Muscle of arm (tissue), 12 donors: Measurements from ENCODE around the gene CCDC154. TPM values are rescaled to one million over a fixed set of nuclear protein-coding genes. Genes with fewer than 3 reads are reported as not detected.

Experiments
- DNase-seq: peaks from one replicate; pipeline ENCODE4 v3.0.0-alpha.2; 2013
- polyA plus RNA-seq, 12 donors: library from polyadenylated mRNA; unstranded; fragments of 120-200 nt; gene quantifications; one replicate each; pipeline ENCODE4 v1.2.1, GENCODE V29; 2013; ENCODE audit not compliant: insufficient read length in 12 of 12

The CCDC154 gene
- polyA plus RNA-seq, 12 donors = 0.61 to 3.3 (median 1.8) TPM; not detected in 2

GRCh38 chr16:1425616-1426370, 18.6 kb downstream of the CCDC154 start:
- no peak for DNase-seq

DNA sequence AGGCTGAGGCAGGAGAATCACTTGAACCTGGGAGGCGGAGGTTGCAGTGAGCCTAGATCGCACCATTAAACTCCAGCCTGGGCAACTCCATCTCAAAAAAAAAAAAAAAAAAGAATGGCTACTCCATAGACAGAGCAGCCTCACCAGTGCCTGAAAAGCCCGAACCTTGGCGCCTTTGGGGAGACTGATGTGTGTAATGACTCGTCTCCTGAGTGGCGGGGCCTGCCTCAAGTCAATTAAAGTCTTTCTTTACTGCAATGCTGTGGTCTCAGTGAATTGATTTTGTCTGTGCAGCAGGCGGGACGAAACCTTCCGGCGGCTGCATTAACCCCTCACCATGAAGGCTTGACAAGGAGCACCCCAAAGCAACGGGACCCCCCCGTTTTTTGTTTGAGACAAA, 20.3 kb downstream of the CCDC154 start:
- DNase-seq = no peak

GRCh38 chr16:1422076-1422475, 22.3 kb downstream of the CCDC154 start:
- DNase-seq = no peak

GRCh38 chr16:1420111-1420539, 24.2 kb downstream of the CCDC154 start:
- no peak for DNase-seq

DNA sequence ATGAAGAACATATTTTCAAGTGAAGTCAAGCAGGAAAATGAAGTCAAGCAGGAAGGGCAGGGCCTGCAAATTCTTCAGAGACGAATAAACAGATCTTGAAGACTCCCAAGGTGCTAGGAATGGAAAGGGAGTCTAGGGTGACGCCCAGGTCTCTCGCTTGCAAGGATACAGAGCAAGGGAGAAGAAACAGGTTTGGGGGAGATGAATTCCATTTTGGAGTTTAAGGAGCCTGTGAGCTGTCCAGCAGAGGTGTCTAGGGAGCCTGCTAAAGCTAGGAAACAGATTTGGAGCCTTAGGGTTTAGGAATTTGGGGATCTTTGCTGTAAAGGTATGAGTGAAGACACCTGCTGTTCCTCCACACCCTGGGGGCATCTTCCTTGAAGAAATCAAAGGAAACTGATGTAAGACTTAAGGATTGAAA, 27.8 kb downstream of the CCDC154 start:
- DNase-seq = no peak

DNA sequence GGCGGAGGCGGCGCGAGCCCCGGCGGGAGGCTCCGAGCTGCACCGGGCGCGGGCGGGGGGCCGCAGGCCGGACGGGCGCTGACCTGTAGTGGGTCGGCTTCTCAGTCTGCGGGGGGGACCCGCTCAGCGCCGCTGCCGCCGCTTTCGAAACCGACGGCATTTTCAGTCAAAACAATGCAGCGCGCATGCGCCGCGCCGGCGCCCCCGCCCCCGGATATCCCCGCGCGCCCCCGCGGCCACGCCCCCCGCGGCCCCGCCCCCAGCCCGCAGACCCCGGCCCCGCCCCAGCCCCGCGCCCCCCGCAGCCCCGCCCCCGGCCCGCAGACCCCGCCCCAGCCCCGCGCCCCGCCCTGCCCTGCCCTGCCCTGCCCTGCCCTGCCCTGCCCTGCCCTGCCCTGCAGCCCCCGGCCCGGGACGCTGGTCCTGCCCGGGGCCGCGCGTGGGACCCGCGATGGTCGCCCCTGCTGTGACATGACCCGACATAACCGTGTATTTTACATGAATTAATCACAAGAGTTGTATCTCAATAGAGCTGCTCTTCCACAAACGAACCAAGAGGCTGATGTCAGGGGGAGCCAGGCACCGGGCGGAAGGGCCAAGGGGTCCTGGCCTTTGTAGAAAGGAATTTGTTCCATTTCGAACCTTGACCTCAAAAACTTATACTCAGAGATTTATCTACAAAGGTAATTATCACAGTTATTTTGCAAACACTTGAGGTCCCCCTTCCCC, 29.7 kb downstream of the CCDC154 start, which contains the start of gene UNKL:
TSS of gene UNKL (minus strand) at position 173 of the 729 bp plus-strand sequence. CDS start at position 160, 13 bp downstream.
- peak; percentile 68 for DNase-seq

DNA sequence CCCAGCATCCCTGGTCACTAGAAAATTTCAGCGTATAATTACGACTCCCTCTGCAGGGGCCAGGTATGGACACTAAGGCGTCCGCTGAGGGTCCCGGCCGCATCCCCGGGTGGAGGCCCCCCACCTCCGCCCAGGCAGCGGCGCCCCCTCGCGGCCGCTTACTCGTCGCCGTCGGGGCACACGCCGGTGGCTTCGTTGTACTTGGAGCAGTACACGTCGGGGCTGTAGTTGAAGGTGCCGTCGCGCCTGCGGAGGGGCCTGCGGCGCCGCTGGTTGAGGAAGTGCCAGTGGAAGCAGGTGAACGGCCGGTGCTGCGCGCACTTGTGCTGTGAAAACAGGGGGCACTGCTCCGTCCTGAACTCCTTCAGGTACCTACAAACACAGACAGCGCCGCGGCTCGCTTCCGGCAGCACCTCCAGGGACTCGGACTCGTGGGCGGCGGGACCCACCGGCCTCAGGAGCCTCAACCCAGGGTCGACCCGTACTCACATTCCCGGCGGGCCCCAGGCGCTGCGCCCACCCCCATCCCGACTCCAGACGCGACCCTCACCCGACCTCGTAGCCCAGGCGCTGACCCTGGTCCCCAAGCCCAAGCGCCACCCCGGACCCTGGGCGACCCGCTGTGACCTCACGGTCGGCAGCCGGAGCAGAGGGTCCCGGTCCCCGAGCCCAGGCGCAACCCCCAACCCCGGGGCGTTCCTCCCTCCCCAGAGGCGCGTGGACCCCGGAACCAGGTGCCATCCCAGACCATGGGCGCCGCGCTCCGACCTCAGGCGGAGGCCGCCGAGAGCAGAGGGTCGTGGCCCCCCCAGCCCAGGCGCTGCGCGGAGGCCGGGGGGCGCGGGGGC, 30.4 kb downstream of the CCDC154 start:
- peak; percentile 23 for DNase-seq

DNA sequence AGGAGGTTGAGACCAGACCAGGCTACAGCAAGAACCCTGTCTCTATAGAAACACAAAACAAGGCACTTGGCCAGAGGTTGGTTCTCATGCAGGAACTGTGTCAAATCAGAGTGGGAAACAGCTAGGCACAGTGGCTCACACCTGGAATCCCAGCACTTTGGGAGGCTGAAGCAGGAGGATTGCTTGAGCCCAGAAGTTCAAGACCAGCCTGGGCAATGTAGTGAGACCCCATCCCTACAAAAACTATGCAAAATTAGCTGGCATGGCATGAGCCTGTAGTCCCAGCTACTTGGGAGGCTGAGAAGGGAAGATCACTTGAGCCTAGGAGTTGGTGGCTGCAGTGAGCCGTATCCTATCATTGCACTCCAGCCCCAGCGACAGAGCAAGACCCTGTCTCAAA, 31.5 kb downstream of the CCDC154 start:
- DNase-seq = no peak

DNA sequence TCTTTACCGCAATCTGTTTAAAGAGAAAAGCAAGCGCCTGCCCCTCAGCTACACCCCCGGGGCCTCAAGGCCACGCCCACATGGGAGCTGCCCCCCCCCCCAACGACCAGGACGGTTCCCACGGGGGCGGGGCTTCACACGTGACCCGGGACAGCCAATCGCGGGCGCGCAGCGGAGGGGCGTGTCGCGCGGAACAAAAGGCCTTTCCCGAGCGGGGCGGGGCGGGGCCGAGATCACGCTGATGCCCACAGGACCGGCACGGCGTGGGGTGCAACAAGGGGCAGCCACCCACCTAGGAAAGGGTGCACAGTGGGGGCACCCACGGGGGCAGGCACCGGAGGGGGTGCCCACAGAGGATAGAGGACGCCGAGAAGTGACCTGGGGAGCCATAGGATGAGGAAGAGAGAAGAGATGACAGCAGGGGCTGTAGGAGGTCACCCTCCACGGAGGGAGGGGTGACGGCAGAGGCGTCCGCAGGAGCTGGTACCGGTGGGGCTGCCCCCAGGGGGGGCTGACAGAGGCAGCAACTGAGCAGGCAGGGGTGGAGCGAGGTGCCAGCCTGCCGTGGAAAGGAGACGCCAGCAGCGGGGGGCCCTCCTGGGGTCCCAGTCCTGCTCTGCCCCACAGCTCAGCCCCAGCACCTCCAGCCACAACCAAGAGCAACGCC, 36.1 kb downstream of the CCDC154 start:
- peak; percentile 87 for DNase-seq

DNA sequence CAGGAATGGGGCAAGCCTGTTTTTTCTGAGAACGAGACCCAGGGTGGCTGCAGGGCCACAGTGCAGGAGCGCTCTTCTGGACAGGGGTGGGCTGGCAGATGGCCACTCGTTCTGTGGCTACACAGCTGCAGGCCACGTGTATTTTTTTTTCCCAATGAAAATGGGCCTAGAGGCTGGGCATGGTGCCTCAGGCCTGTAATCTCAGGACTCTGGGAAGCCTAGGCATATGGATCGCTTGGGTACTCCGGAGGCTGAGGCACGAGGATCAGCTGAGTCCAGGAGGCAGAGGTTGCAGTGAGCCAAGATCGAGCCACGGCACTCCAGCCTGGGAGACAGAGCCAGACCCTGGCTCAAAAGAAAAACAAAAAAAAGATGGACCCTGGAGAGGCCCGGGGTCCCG, 36.6 kb downstream of the CCDC154 start:
- peak; percentile 29 for DNase-seq

DNA sequence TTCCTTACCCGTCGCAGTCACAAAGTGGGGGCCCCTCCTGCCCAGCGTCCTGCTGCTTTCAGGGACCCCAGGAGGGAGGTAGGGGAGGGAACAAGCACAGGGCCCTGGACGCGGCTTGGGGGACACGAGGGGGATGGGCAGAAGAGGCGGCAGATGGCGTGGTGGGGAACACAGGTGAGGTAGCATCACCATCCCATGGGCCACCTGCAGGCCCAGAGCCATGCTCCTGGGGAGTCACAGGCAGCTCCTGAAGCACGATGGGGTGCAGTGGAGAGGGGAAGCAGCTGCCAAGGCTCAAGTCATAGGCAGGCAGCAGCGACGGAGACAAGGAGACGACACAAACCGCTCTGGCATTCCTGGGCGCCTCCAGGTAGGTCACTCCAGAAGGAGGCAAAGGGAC, 40.6 kb downstream of the CCDC154 start:
- DNase-seq = no peak

DNA sequence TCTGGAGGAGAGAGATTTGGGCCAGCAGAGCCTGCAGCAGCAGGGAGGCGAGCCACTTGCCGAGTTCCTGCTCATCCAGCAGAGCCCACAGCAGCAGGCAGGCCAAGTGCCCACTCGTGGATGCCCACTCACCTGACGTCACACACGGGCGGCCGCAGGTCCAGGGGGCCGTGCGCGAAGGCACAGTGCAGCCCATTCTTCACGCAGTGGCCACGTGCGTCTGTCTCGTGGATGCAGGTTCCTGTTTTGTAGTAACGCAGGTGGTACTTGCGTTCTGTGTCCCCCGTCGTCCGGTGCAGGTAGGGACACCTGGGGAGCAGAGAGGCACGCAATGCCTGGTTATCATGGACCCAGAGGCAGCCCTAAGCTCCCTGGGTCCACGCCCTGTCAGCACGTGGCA, 41.3 kb downstream of the CCDC154 start:
- DNase-seq = no peak

DNA sequence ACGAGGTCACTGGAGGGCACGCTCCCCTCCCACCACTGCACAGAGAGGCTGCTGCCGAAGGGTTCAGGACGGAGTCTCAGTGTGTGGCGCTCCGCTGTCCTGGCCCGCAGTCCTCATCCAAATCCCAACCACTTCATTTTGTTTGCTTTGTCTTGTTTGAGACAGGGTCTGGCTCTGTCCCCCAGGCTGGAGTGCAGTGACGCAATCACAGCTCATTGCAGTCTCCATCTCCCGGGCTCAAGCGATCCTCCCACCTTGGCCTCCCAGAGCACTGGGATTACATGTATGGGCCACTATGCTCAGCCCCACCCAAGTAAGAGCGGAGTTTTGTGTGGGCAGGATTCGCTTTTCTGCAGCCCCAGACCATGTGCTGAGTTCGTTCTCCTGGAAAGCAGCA, 42.6 kb downstream of the CCDC154 start:
- DNase-seq = no peak

GRCh38 chr16:1401061-1401757, 43.1 kb downstream of the CCDC154 start:
- DNase-seq = no peak

DNA sequence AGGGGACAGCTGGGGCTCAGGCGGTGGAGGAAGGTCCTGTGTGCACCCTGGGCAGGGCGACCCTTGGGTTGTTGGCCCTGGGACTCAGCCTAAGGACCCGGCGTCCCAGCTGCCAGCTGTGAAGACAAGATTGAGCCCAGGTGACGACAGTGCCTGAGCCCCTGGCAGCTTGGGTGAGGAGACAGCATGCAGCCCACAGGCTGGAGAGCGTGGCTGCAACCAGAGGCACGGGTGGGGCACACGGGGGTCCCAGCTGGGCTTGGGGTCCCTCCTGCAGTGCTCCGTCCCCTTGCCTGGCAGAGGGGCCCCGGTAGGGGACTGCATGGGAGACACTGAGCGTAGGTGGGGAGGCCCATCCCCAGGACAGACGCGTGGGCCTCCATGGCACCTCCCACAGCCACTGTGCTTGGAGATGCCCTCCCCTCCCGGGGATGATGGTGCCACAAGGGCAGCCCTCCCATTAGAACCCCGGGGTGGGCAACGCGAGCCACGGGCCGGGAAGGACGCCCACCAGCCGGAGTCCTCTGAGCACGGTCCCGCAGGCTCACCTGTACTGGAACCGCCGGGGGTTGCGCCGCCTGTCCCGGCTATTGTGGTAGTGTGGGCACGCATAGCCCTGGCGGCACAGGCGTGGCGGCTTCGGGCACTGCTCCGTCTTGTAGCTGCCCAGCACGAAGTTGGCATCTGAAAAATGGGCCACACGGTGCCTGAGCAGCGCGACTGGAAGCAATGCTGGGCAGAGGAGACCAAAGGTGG, 45.4 kb downstream of the CCDC154 start:
- no peak for DNase-seq

DNA sequence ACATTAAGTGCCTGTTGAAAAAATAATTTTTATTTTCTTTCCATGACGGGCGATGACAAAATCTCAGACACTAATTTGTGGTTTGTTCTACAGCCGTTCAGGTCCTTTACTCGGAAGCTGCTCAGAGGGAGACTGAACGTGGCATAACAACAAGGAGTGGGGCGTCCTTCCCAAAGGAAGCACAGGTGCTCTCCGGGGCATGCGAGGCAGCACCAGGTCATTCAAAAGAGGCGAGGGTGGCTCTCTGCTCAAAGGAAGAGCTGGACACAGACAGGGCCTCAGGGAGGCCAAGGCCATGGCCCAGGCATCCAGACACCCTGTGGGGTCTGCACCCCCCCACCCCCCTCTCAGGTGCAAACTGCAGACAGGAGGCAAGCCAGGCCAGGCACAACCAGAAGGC, 46.0 kb downstream of the CCDC154 start:
- no peak for DNase-seq

- DNase-seq = no peak
These were observed 46.6 kb downstream of the CCDC154 start for GRCh38 chr16:1397779-1398178.

- no peak for DNase-seq
These were observed 48.8 kb downstream of the CCDC154 start for GRCh38 chr16:1395444-1396031.

GRCh38 chr16:1394367-1394951, 49.9 kb downstream of the CCDC154 start:
- DNase-seq = no peak
